ENCODE measurements around the gene SRSF10.
"Not testable (repeated sequence)": the region's sequence is repeated elsewhere in the genome, so short reads cannot be mapped to it uniquely, and the experiment has no call there.

The SRSF10 gene

DNA sequence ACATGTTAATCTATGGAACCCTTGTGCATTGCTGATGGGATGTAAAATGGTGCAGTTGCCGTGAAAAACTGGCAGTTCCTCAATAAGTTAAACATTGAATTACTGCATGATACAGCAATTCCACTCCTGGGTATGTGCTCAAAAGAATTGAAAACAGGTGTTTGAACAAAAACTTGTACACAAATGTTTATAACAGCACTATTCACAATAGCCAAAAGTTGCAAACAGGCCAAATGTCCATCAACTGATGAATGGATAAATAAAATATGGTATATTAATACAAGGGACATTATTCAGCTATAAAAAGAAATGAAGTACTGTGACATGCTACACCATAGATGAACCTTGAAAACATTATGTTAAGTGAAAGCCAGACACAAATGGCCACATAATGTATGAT lies 17.7 kb upstream of the SRSF10 start:
- no peak for DNase-seq (ENCODE audit: low spot score)

DNA sequence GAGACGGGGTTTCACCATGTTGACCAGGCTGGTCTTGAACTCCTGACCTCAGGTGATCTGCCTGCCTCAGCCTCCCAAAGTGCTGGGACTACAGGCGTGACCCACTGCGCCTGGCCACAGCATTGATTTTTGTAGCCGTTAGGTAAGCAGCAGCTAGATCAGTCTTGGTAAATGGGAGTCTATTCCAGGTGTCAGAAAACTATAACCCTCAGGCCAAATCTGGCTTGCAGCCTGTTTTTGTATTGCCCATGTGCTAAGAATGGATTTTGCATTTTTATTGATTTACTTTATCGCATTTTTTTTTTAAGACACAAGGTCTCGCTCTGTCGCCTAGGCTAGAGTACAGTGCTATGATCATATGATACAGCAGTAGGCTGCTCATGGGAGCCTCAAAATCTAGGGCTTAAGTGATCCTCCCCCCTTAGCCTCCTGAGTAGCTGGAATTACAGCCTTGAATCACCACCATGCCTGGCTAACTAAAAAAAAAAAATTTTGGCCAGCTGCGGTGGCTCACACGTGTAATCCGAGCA lies 16.6 kb upstream of the SRSF10 start:
- DNase-seq (ENCODE audit: low spot score): no peak

DNA sequence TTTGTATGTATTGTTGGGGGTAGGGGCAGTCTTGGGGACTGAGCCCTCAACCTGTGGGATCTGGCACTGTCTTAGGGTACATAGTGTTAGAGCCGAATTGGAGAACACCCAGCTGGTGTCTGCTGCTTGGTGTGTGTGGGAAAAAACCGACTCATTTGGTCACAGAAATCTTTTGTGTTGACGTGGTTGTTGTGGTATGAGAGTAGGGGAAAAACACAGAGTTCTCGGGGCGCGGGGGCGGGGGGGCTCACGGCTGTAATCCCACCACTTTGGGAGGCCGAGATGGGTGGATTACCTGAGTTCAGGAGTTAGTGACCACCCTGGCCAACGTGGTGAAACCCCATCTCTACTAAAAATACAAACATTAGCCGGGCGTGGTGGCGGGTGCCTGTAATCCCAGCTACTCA lies 15.3 kb upstream of the SRSF10 start:
- no peak for DNase-seq (ENCODE audit: low spot score)

DNA sequence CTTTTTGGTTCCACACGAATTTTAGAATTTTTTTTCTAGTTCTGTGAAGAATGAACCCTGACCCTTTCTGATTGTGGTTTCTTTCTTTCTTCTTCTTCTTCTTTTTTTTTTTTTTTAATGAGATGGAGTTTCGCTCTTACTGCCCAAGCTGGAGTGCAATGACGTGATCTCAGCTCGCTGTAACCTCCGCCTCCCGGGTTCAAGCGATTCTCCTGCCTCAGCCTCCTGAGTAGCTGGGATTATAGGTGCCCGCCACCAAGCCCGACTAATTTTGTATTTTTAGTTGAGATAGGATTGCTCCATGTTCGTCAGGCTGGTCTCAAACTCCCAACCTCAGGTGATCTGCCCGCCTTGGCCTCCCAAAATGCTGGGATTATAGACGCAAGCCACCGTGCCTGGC lies 11.9 kb upstream of the SRSF10 start:
- not testable (repeated sequence) for DNase-seq (ENCODE audit: low spot score)

DNA sequence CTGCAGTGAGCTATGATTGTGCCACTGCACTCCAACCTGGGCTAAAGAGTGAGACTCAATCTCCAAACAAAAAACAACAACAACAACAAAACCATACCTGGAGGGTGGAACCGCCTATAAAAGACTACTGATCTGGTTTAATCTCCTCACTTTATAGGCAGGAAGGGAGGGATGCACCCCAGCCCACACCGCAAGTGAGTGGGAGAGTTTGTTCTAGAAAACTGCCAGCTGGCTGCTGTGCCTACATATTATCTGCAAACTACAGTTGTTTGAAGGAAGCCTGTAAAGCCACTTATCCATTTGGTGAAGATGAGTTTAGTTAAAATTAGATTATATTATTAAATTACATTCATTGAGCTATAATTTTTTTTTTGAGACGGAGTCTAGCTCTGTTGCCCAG lies 9.1 kb upstream of the SRSF10 start:
- no peak for DNase-seq (ENCODE audit: low spot score)

DNA sequence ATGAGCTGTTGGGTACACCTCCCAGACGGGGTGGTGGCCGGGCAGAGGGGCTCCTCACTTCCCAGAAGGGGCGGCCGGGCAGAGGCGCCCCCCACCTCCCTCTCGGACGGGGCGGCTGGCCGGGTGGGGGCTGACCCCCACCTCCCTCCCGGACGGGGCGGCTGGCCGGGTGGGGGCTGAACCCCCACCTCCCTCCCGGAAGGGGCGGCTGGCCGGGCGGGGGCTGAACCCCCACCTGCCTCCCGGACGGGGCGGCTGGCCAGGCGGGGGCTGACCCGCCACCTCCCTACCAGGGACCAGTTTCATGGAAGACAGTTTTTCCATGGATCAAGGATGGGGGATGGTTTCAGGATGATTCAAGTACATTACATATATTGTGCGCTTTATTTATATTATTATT lies 6.9 kb upstream of the SRSF10 start:
- not testable (repeated sequence) for DNase-seq (ENCODE audit: low spot score)

DNA sequence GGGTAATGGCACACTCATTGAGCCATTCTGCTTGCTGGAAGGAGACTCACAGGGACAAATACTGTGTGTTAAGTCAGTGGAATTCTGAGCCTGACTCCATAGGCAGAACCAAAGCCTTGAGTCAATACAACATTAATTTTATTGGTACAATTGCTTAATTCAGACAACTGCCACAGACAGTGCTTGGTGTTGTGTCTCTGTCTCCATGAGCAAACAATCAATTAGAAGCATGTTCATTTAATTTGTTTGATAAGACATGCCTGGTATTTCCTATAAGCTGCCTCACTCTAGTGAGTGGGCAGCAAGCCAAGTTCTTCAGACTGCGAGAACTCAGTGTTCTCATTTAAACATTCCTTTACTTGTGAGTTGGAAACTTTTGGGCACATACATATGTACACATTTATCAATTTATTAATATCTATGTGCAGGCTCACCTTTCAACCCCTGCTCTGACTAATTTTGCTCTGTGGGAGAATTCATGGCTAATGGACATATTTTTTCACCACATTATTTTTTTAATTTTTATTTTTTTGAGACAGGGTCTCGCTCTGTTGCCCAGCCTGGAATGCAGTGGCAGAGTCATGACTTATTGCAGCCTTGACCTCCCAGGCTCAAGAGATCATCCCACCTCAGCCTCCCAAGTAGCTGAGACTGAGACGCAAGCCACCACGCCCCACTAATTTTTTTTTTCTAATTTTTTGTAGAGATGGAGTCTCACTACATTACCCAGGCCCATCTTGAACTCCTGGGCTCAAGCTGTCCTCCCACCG lies 4.5 kb upstream of the SRSF10 start:
- DNase-seq (ENCODE audit: low spot score): peak; percentile 20

DNA sequence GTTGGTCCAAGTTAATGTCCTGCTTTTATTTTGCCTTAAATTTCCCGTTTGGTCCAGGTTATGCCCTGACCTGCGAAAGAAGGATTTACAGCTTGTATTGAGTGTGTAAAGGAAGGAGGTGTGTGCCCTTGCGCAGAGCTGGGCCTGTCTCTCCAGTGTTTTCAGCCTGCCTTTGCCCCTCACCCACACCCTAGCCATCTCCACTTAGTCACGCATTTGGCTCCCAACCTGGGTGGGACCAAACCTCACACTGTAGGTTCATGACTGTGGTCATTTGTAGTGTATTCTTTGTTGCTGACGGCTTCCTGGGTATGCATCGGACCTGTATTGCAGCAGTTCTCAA lies 572 bp upstream of the SRSF10 start:
- DNase-seq (ENCODE audit: low spot score): peak; percentile 21

DNA sequence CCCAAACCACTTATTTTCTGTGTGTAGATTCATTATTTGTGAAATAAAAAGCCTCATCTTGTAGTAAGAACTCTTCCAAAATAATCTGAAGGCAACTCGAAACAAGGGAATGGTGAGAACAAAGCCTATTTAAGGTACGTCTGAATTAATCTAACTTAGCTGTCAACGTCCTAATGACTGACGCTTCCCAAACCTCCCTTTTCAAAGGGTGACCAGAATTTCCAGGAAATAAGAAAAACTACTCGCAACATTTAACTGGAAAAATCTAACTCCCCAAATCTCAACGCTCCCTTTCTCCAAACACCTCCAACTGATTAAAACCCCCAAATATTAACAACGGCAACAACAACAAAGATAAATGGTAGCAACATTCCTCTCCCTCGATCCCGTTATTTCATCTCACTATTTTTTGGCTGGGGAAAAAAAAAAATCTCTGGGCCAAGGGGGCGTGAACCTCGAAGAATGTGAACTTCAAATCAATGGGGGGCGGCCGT lies 693 bp downstream of the SRSF10 start:
- no peak for DNase-seq (ENCODE audit: low spot score)

DNA sequence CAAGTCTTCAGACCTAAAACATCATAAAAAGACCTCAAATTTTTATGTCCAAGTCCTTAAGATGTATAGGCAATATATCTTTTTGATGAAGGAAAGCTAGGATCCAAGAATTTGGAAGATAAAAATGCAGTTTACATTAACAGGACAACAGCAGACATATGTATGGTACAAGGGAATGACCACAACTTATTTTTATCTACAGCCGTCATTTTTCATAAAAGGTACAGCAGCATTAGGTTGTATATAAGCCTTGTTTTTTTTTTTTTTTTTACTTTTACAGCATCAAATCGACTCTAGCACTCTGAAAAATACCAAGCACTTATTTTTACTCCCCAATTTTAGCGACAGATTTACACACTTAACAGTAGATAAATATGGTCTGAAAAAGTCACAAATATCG lies 1.3 kb downstream of the SRSF10 start:
- no peak for DNase-seq (ENCODE audit: low spot score)

DNA sequence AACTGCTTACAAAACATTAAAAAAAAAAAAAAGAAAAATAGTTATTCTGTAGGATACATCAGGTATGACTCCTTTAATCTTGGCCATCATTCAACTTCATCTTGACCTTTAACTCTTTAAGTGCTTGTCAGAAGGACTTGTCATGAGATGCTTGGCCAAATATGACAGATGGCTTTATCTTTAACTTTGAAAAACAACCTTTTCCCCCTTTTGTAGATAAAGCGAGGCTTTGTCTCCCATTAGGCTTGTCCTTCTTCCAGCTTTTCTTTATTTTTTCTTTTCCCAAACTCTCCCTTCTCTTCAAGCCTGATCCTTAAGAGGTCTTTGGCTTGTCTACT lies 2.3 kb downstream of the SRSF10 start:
- DNase-seq (ENCODE audit: low spot score): no peak

DNA sequence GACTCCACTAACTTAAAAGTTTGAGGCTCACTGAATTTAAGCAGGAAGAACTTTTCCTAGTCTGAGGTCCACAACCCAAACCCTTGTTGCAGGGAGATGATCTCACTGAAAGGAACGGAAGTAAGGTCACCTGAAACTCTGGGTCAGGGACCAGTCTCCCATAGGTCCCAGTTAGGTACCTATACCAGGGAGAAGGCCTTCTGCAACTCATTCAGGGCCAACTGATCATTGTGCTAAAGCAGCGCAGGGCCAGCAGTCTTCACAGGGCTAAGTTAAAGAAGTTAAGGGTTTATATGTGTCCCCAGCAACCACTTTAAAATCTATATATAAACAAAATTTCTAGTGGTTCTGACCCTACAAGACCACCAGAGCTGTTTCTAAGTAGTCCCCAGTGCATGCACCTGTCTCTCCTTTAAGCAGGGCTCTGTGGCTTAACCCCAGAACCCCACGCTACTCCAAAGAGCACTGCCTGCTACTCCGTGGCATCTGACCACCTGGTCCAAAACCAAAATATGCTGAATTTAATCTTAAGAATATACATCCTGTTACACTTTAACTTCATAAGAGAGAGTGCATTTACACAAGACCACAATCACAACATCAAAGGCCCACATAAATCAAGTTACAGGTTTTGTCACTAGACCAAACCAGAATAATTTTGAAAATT lies 2.8 kb downstream of the SRSF10 start:
- DNase-seq (ENCODE audit: low spot score): no peak

DNA sequence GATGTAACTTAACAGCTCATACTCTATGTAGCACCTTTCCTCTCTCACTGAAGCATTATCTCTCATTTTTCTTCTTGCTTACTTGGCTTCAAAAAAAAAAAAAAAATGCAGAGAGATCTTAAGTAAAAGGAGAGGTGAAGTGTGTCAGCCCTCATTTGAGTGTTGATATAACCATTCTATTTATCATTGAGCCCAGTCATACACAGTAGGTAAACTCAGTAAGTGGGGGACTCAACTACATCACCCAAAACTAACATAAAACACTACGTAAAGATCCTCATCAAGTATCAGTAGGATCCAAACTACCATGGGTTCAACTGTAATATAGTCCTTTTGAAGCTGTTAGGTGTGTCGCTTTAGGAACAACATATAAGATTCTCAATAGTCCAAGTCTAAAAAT lies 12.3 kb downstream of the SRSF10 start:
- DNase-seq (ENCODE audit: low spot score): no peak

DNA sequence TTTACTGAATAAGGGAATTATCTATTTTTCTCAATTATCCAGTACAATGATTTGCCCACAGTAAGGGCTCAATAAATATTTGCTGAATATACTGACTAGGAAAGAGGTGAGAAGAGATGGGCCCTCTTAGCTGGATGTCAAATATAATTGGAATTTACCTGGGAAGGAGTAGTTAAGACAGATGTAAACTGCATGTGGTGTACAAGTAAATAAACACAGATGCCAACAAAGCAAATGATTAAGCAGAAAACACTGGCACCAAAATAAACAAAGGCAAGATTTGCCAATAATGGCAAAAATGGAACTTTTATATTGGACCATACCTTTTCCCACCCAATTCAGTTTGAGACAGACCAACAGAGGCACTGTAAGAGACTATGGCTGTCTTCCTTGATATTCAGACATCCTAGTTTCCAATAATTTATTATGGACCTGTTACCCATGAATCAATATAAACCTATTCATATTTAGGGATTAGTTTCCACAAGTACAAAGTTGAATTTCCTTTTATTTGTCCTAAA lies 13.1 kb downstream of the SRSF10 start:
- DNase-seq (ENCODE audit: low spot score): no peak

DNA sequence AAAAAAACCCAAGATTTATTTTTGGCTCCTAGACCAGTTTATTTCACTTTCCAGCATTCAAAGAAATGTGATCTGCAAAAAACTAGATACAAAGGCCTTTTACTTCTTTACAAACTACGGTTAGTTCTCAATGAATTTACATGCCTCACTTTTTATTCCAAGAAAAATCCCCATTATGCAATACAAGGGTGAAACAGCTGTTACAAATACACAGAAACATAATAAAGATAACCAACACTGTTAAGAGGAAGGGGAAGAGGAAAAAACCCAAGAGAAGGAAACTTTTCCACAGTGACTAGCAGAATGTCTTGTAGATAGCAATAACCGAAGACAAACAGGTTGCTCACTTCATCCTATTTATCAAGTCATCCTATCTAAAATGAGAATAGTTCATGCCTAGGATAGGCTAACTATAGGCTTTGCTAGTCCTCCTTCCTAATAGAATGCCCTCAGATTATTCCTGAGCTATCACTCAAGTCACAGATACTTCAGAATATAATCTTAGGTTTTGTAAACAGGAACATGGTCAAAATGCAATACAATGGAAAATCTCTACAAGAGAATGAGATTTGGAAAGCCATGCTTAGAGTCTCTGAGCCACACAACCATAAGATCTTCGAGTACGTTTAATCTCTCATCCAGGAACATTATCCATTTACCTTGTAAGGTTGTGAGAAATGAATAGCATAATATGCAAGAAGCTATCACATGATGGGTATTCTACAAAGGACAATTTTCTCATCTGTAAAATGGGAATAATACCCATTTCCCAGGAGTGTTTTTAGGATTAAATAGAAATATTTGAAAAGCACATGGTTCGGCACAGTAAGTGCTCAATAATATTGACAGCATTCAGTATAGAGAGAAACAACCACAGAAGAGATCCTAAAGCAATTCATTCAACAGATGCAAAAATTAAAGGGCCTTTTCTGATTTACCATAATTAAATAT lies 15.1 kb downstream of the SRSF10 start:
- no peak for DNase-seq (ENCODE audit: low spot score)

DNA sequence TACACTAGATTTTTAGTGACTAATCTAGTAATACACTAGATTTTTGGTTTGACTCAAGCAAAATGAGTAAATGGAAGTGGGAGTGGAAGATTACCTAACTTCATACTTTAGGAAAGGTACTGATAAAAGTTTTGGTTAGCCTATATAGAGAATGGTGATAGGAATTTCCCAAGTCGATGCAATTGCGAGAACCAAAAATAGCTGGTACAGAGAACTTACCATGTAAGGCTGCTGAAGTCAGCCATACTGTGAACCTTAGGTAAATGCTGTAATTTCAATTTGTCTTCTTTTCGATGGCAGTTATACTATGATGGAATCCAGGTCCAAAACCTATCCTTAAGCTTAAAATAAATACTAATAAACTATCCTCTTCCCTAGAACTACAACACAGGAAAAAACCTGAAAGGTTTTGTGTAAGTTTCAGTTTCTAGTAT lies 15.9 kb downstream of the SRSF10 start:
- no peak for DNase-seq (ENCODE audit: low spot score)

DNA sequence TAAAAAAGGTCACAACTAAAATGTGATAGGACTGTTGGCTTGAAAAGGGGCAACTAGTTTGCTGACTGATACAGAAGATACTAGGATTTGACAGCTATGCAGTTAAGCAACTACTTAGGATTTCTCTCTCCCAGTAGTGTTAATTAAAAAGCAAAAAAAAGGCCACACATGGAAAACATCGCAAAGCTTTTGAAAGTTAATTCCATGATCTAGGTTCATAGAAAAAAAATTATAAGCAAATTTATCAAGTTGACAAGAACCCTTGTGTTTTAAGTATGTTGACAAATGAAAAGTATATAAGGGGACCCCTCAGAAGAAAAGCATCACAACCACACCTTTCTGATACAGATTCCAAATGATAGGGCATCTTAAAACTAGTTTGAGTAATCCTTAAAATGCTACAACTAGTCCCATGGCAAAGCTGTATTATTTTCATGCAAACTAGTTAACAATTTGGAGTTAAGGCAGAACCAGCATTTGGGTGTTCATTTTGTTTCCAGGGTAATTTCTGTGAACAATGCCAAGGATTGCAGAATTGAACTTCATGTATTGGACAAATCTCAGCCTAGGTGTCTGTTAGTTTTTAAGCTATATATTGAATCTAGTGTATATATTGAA lies 16.4 kb downstream of the SRSF10 start:
- DNase-seq (ENCODE audit: low spot score): no peak

DNA sequence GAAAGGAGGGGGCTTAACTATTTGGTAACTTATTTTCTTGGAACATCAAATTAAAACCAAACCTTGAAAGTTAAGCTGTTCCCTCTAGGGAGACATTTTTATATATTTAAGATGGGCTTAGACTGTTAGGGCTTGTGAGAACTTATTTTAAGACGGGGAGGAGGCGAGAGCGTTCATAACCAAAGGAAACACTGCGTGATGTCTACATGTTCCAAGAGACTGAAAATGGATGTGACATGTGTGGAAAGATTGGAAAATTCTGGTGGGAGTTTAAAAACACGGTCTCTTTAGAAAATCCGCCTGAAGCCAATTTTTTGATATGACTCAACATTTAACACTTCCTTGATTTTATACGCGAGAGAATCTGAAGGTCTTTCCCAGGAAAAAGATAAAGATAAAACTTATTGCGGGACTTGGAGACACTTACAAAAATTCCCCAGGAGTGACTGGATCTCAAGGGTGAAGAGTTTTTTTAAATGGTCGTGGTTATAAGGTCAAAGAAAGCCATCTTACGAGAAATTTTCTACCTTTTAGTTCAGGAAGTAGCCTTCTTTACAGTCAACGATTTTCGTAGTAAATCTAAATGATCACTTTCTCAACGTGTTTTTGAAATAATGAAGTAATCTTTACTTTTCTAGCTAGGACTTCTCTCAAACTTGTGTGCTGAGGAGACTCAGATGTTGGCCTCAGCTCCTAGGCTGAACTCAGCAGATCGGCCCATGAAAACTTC lies 19.7 kb downstream of the SRSF10 start:
- DNase-seq (ENCODE audit: low spot score): peak; percentile 18

DNA sequence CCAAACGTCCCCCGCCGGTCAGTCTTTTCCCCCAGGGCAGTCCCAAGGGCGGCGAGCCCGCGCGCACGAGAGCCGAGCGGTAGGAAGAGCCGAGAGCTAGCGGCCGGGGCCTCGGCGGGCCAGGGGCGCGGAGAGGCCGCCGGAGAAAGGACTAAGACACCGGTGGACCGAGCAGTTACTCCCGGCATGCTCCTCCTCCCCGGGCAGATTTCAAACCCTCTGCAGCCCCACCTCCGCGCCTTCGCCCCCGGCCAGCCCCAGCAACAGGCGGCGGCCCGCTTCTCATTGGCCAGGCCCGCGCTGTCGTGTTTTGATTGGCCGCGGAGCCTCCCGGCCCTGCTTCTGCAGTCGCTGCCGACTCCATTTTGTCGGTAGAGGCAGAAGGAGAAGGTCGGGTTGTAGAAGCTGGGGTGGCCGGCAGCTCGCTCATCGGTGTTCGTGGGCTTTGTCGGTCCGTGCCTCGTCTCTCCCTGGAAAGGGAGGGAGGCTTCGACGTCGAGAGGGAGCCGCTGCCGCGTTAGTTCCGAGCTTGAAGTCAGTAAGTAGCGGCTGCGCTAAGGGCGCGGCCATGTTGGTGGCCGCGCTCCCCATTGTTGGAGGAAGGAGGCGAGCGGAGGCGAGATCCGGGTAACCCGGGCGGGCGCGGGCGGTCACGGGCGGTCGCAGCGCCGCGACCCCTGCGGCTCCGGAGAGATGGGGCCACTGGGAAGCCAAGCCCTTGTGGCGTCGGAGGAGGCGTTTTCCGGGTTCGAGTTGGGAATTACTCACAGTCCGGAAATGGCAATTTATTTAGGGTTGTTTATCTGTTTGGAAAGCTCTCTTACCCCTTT lies 20.5 kb downstream of the SRSF10 start, which contains the start of gene PNRC2:
PNRC2 (plus strand) TSS at position 368 of the 830 bp plus-strand sequence. CDS start 1,630 bp downstream, outside the sequence.
- peak; percentile 99 for DNase-seq (ENCODE audit: low spot score)

All from GM03348 (cell line).